Nephron progenitor cell (in vitro differentiated cells): ENCODE data around the gene BCORL1.

ENCODE experiments used
- DNase-seq: peaks from one replicate; pipeline ENCODE4 v3.0.0; 2021
- H3K27ac Mint-ChIP-seq: 2 replicates; pipeline ENCODE4 v1.8.0; 2021; ENCODE audit warnings: mild to moderate bottlenecking, moderate library complexity, mixed read lengths
- H3K27me3 Mint-ChIP-seq: 2 replicates; pipeline ENCODE4 v1.8.0; 2021; ENCODE audit warnings: mild to moderate bottlenecking, low read depth, mixed read lengths; ENCODE audit not compliant: poor library complexity
- H3K36me3 Mint-ChIP-seq: 2 replicates; pipeline ENCODE4 v1.8.0; 2021; ENCODE audit warnings: low read depth, mixed read lengths
- H3K4me1 Mint-ChIP-seq: 2 replicates; pipeline ENCODE4 v1.8.0; 2021; ENCODE audit warnings: mixed read lengths
- H3K4me3 Mint-ChIP-seq: 2 replicates; pipeline ENCODE4 v1.8.0; 2021; ENCODE audit warnings: mild to moderate bottlenecking, moderate library complexity, mixed read lengths
- H3K9me3 Mint-ChIP-seq: 2 replicates; pipeline ENCODE4 v1.8.0; 2021; ENCODE audit warnings: mild to moderate bottlenecking, moderate library complexity, mixed read lengths
- CTCF ChIP-seq: fragments of 200-600 bp; sonication (generic); IDR thresholded peaks from 2 replicates; pipeline ENCODE4 v1.5.0; 2021; ENCODE audit warnings: antibody characterized with exemption

The BCORL1 gene

GRCh38 chrX:129981752-129982299 is 609 bp upstream of the BCORL1 start:
- Mint-ChIP-seq H3K27me3 (peaks cover 6% of the 10 kb centered on the region), H3K4me1 (peaks cover 31% of the 10 kb centered on the region), H3K36me3 (peaks cover 6% of the 10 kb centered on the region), H3K9me3 (peaks cover 46% of the 10 kb centered on the region), H3K4me3 (no peak overlapping the region), H3K27ac (no peak overlapping the region)
- TF ChIP-seq CTCF = no peak
- no peak for DNase-seq

GRCh38 chrX:129983575-129984110 is 1.2 kb downstream of the BCORL1 start:
- DNase-seq = no peak
- H3K27me3 Mint-ChIP-seq = peaks cover 3% of the 10 kb centered on the region
- no peak overlapping the region for H3K27ac Mint-ChIP-seq
- no peak overlapping the region for H3K4me3 Mint-ChIP-seq
- peaks cover 27% of the 10 kb centered on the region for H3K4me1 Mint-ChIP-seq
- peaks cover 40% of the 10 kb centered on the region for H3K9me3 Mint-ChIP-seq
- no peak for TF ChIP-seq CTCF
- peaks cover 6% of the 10 kb centered on the region for H3K36me3 Mint-ChIP-seq

GRCh38 chrX:129984111-129984958 is 1.9 kb downstream of the BCORL1 start:
- peak overlapping the region; percentile 40 for H3K27ac Mint-ChIP-seq
- no peaks in the 10 kb centered on the region for H3K27me3 Mint-ChIP-seq
- H3K9me3 Mint-ChIP-seq = peaks cover 33% of the 10 kb centered on the region
- H3K4me1 Mint-ChIP-seq = peaks cover 20% of the 10 kb centered on the region
- H3K4me3 Mint-ChIP-seq = peak overlapping the region; percentile 87
- peaks cover 6% of the 10 kb centered on the region for H3K36me3 Mint-ChIP-seq
- TF ChIP-seq CTCF = no peak
- peak; percentile 68 for DNase-seq

GRCh38 chrX:129987871-129988270 is 5.4 kb downstream of the BCORL1 start:
- H3K36me3 Mint-ChIP-seq = peaks cover 11% of the 10 kb centered on the region
- H3K27ac Mint-ChIP-seq = no peak overlapping the region
- no peak for DNase-seq
- H3K9me3 Mint-ChIP-seq = peaks cover 29% of the 10 kb centered on the region
- no peak overlapping the region for H3K4me3 Mint-ChIP-seq
- peaks cover 18% of the 10 kb centered on the region for H3K4me1 Mint-ChIP-seq
- no peak for TF ChIP-seq CTCF
- no peaks in the 10 kb centered on the region for H3K27me3 Mint-ChIP-seq

- no peak for DNase-seq
- Mint-ChIP-seq H3K4me1 (no peaks in the 10 kb centered on the region), H3K4me3 (no peak overlapping the region), H3K36me3 (peaks cover 25% of the 10 kb centered on the region), H3K27me3 (no peaks in the 10 kb centered on the region), H3K27ac (no peak overlapping the region), H3K9me3 (peaks cover 24% of the 10 kb centered on the region)
- TF ChIP-seq CTCF = no peak
Observed at GRCh38 chrX:129992181-129992580, 9.7 kb downstream of the BCORL1 start.
